SJCRH30 (cell line): ENCODE measurements around the gene IFITM2. TPM values are rescaled to one million over a fixed set of nuclear protein-coding genes. Genes with fewer than 3 reads are reported as not detected.
"Not testable (repeated sequence)": the region's sequence is repeated elsewhere in the genome, so short reads cannot be mapped to it uniquely, and the experiment has no call there.

ENCODE experiments used
- DNase-seq, 2 experiments: peaks; one replicate each; pipeline ENCODE4 v3.0.0-alpha.2; 2015 to 2020
- H3K27ac ChIP-seq: fragments of 250-450 bp; sonication (Bioruptor Pico); 2 replicates; pipeline ENCODE4 v1.5.1; 2020; ENCODE audit warnings: mild to moderate bottlenecking, moderate library complexity
- H3K27me3 ChIP-seq: fragments of 250-450 bp; sonication (Bioruptor Pico); 2 replicates; pipeline ENCODE4 v1.5.1; 2020; ENCODE audit warnings: mild to moderate bottlenecking, moderate library complexity
- H3K36me3 ChIP-seq: fragments of 250-450 bp; sonication (Bioruptor Pico); 2 replicates; pipeline ENCODE4 v1.5.1; 2020; ENCODE audit warnings: mild to moderate bottlenecking, moderate library complexity
- H3K4me1 ChIP-seq: fragments of 250-450 bp; sonication (Bioruptor Pico); 2 replicates; pipeline ENCODE4 v1.5.1; 2020; ENCODE audit warnings: mild to moderate bottlenecking, moderate library complexity
- H3K4me3 ChIP-seq: fragments of 250-450 bp; sonication (Bioruptor Pico); 2 replicates; pipeline ENCODE4 v1.5.1; 2020; ENCODE audit warnings: mild to moderate bottlenecking, moderate library complexity
- H3K9me3 ChIP-seq: fragments of 250-450 bp; sonication (Bioruptor Pico); replicated peaks from 2 replicates; pipeline ENCODE4 v1.5.1; 2020; ENCODE audit warnings: mild to moderate bottlenecking, moderate library complexity
- total RNA-seq: library from RNA; depleted of rRNA; stranded (reverse); fragments of >200 nt; shearing (Covaris generic); gene quantifications from 2 replicates; pipeline ENCODE4 v1.2.3, GENCODE V29; 2014

IFITM2 gene
- total RNA-seq, 1 experiment from 2014 or later, result 38.4 TPM

DNA sequence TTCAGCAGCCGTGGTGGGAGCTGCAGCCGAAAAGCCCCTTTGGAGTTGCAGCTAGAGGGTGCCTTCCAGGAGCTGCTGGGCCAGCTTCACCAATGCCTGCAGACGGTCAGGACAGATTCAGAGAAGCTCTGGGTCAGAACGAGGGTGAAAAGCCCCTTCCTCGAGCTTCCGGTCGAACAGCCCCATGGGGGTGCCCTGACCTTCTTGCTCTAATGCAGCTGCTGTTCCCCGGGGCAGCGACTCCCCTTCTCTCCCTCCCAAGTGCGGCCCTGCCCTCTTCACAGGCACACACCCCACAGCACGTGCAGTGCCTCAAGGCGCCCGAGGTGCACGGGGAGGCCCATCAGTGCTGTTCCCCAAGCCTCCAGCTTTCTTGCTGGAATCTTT, 22.7 kb downstream of the IFITM2 start:
- DNase-seq, result no peak

DNA sequence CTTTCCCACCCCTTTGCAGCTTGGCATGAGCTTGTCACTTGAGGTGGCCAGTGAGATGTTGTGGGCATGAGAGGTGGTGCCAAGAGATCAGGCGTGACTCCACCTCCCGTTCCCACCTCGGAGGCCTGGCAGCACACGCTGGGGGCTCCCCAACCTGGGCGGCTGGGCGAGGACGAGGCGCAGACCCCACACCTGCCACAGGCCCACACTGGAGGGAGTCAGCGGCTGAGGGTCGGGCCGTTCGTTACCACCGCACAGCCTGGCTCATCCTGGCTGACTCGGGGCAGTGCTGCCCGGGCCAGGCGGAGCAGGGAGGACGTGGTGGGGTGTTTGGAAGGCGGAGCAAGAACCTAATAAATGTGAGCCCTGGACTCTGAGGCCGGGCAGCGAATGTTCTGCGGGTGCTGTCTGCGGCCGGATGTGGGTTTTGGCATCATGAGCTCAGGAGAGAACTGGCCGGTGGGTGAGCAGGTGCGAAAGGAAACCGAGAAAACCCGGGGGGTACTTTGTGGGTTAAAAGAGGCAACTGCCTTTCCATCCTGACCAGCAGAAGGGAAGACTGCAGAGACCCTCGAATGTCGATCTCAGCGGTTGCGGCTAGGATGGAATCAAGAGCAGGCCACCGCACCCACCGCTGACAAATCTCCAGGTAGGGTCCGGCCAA, 23.2 kb downstream of the IFITM2 start:
- H3K9me3 ChIP-seq, result no peaks in the 10 kb centered on the region
- no peaks in the 10 kb centered on the region for H3K36me3 ChIP-seq
- H3K4me1 ChIP-seq, result peaks cover 16% of the 10 kb centered on the region
- no peaks in the 10 kb centered on the region for H3K27me3 ChIP-seq
- no peak overlapping the region for H3K4me3 ChIP-seq
- DNase-seq, result no peak
- no peak overlapping the region for H3K27ac ChIP-seq

More for the DNA sequence above, 22.7 kb downstream of the IFITM2 start:
- no peak overlapping the region for H3K27ac ChIP-seq
- no peak overlapping the region for H3K4me3 ChIP-seq
- H3K36me3 ChIP-seq, result no peaks in the 10 kb centered on the region
- H3K4me1 ChIP-seq, result peaks cover 13% of the 10 kb centered on the region
- H3K27me3 ChIP-seq, result no peaks in the 10 kb centered on the region
- H3K9me3 ChIP-seq, result no peaks in the 10 kb centered on the region

DNA sequence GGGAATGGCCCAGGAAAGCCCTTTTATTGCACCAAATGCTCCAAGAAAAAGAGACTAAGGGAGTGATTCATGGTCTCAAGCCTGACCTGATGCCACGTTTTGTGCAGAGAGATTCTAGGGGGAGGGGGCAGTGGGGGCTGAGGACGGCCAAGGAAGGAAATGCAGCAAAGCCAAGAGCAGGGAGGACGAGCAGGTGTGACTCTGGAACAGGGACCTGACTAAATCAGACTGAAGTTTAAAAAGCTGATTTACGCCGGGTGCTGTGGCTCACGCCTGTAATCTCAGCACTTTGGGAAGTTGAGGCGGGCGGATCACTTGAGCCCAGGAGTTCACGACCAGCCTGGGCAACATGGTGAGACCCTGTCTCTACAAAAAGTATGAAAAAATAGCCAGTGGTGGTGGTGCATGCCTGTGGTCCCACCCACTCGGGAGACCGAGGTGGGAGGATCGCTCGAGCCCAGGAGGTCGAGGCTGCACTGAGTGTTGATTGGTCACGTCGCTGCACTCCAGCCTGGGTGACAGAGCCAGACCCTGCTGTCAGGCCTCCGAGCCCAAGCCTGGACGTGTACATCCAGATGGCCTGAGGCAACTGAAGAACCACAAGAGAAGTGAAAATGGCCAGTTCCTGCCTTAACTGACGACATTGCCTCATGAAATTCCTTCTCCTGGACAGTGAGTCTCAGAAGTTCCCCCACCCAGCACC, 23.9 kb downstream of the IFITM2 start:
- Histone ChIP-seq H3K36me3 (no peaks in the 10 kb centered on the region), H3K9me3 (no peaks in the 10 kb centered on the region), H3K4me3 (no peak overlapping the region), H3K27me3 (no peaks in the 10 kb centered on the region), H3K4me1 (peaks cover 17% of the 10 kb centered on the region), H3K27ac (no peak overlapping the region)
- DNase-seq, result no peak

DNA sequence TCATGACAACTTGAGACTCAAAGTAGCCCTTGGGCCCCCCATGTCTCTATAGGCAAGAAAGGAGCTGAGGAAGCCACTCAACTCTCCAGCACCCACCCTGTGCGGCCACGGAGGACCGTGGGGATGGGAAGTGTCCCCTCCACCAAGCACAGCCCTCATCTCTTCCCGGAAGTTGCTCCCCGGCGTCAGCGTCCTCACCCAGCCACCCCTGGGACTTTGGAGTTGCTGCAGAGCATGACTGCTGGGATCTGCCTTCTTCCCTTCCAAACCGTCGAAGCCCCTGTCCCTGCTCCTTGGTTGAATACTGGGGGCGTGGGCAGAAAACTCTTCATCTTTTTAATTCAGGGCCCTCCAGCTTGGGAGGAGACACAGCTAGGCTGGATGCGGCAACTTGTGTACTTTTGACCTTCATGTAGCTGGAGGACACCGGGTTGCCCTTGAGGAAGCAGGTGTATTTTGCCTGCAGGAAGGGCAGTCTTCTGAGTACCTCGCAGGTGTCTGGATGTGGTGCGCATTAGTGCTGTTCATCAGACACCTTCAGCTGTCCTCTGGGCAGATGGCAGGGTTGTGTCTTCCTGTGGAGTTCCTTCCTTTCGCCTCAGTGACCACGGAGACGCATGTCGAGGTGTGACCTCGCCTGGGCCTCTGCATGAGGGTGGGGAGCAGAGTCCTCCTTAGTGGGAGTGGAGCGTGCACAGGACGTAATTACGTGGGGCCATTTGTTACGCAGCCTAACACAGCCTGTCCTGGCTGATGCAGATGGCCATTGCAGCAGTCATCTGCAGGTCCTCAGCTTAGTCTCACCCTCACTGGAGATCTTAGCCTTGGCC, 25.2 kb downstream of the IFITM2 start:
- H3K27ac ChIP-seq, result no peak overlapping the region
- no peaks in the 10 kb centered on the region for H3K36me3 ChIP-seq
- DNase-seq, result no peak
- H3K4me1 ChIP-seq, result peaks cover 8% of the 10 kb centered on the region; the same call in 1 of the 2 replicates
- no peak overlapping the region for H3K4me3 ChIP-seq
- H3K27me3 ChIP-seq, result no peaks in the 10 kb centered on the region
- no peaks in the 10 kb centered on the region for H3K9me3 ChIP-seq

DNA sequence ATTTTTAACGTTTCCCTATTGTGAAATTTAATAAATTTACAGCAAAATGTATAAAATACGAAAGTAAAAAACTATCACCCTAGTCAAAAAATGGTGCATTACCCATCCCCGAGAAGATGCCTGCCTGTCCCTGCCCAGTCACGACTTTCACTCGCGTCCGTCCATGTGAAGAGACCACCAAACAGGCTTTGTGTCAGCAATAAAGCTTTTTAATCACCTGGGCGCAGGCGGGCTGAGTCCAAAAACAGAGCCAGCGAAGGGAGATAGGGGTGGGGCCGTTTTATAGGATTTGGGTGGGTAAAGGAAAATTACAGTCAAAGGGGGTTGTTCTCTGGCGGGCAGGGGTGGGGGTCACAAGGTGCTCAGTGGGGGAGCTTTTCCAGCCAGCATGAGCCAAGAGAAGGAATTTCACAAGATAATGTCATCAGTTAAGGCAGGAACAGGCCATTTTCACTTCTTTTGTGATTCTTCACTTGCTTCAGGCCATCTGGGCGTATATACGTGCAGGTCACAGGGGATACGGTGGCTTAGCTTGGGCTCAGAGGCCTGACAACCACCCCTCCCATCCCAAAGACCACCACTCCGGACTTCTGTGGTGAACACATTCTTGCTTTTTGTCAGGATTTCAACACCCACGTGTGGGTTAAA, 26.1 kb downstream of the IFITM2 start:
- H3K9me3 ChIP-seq, H3K4me3 ChIP-seq, DNase-seq, H3K27ac ChIP-seq, H3K36me3 ChIP-seq, H3K27me3 ChIP-seq, H3K4me1 ChIP-seq: not testable (repeated sequence)

DNA sequence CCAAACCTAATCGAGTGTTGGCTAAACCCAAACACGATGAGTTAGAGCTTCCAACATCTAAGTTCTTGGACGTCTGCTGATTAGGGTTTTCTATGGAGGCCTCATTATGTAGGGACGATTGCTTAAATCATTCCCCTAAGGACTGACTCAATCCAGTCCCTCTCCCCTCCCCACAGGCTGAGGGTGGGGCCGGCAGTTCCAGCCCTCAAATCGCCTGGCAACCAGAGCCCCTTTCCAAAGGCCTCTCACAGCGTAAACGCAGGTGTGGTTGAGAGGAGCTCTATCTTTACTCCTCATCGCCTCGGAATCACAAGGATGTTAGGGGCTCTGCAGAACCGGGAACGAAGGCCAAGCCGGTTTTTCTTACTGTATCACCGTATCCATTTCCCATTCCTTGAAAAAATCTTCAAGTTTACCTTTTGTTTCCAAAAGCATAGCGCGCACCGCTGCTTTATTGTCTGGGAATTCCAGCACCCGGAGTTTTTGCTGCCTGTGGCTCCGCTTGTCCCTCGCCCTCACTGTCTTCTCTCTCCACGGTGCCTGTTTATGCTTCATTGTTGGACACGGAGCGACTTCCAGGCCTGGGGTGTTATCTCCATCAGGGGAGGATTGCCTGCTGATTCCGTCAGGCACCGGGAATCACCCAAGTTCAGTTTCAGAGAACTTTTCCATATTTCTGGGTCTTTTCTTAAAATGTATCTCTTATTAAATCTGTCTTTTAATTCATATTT, 26.8 kb downstream of the IFITM2 start:
- no peak overlapping the region for H3K4me3 ChIP-seq
- H3K4me1 ChIP-seq, result peaks cover 8% of the 10 kb centered on the region; the same call in 1 of the 2 replicates
- H3K9me3 ChIP-seq, result no peaks in the 10 kb centered on the region
- no peak for DNase-seq
- H3K27me3 ChIP-seq, result no peaks in the 10 kb centered on the region
- H3K36me3 ChIP-seq, result no peaks in the 10 kb centered on the region
- no peak overlapping the region for H3K27ac ChIP-seq

DNA sequence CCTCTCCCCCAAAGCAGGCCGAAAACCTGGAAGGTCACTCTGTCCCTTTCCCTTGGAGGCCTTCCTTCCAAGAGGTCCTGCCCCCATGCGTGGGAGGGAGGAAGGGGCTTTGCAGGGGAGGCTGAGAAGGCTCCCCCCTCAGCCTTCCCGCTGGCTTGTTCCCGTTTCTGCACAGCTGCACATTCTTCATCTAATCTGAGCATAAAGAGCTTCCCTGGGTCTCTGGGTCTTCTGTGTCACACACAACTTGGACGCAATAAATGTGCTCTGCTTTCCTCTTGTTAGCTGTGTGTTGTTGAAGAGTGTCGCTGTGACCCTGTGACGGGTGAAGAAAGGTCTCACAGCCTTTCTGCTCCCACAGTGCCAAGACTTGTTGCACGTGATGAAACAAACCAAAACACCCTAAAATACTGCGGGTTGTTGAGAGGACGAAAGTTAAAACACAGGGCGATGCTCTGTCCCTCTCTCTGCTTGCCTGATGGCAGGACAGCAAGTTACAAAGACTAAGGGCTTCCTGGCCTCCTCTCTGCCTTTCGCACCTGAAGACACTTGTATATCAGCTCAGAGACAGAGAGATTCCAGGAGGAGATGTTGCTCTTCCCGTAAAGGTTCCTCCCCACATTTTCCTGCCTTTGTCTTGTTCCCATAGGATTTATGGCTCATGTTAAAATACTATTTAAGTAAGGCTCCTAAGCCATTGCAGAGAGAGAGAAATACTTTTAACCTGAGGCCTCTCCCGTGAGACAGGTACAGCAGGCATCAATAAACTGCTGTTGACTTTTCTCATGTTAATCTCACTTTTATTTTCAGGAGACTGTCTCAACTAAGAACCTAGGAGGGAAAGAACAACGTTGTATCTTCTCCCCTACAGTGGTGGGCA, 28.4 kb downstream of the IFITM2 start:
- H3K4me3 ChIP-seq, result no peak overlapping the region
- no peaks in the 10 kb centered on the region for H3K27me3 ChIP-seq
- no peaks in the 10 kb centered on the region for H3K9me3 ChIP-seq
- no peaks in the 10 kb centered on the region for H3K36me3 ChIP-seq
- H3K4me1 ChIP-seq, result peaks cover 8% of the 10 kb centered on the region; the same call in 1 of the 2 replicates
- peak in 1 of 2 experiments; percentile 42 for DNase-seq
- H3K27ac ChIP-seq, result no peak overlapping the region; the same call in 1 of the 2 replicates

DNA sequence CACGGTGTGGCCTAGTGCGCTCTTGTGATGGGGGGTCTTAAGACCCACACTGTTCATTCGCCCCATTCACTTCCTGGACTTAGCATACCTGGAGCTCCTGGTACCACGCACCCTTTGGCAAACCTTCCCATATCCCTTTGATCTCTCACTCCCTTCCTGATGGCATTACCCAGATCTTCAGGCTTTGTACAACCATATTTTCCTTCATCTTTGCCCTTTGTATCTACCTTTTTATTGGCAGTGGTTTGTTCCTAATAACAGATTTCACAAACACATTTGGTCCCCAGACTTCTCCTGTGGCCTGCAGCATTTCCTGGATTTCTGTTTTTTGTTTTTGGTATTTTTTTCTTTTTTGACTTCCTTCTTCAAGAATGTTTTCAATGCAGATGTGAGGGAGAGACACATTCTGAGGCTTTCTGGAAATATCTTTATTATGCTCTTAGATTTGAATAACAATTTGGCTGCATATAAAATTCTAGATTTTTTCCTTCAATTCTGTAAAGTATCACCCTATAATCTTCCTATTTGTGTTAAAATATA, 29.1 kb downstream of the IFITM2 start:
- Histone ChIP-seq H3K27ac (no peak overlapping the region), H3K27me3 (no peaks in the 10 kb centered on the region), H3K36me3 (no peaks in the 10 kb centered on the region), H3K4me1 (peaks cover 8% of the 10 kb centered on the region; the same call in 1 of the 2 replicates), H3K4me3 (no peak overlapping the region), H3K9me3 (no peaks in the 10 kb centered on the region)
- DNase-seq, result no peak

DNA sequence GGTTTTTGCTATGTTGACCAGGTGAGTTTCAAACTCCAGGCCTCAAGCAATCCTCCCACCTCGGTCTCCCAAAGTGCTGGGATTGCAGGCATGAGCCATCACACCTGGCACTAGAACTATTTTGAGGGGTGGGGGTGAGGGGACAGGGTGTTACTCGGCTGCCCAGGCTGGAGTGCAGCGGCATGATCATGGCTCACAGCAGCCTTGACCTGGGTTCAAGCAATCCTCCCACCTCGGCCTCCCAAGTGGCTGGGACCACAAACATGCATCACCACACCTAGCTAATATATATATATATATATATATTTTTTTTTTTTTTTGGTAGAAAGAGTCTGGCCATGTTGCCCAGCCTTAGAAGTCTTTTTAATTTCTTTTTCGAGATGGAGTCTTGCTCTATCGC, 30.1 kb downstream of the IFITM2 start:
- Histone ChIP-seq H3K9me3 (no peaks in the 10 kb centered on the region), H3K27me3 (no peaks in the 10 kb centered on the region), H3K36me3 (no peaks in the 10 kb centered on the region), H3K4me1 (peaks cover 8% of the 10 kb centered on the region; the same call in 1 of the 2 replicates), H3K4me3 (no peak overlapping the region), H3K27ac (no peak overlapping the region)
- no peak for DNase-seq

DNA sequence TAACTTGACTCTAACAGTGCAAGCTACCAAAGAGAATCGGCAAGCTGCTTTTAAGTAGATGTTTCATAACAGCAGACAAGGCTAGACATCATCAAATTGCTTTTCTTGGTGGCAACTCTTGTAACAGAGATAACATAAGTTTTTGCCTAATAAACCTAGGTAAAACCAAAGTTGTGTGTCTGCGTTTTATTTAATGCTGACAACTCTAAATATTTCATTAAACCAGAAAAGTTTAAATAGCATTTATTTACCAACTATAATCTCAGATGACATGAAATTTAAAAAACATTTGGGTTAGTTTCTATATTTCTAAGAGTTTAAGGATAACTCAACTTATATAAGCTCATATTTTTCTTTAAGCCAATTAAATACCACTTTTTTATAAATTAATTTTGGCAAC, 32.3 kb downstream of the IFITM2 start:
- Histone ChIP-seq H3K9me3 (no peaks in the 10 kb centered on the region), H3K4me1 (peaks cover 5% of the 10 kb centered on the region; the same call in 1 of the 2 replicates), H3K27me3 (no peaks in the 10 kb centered on the region), H3K27ac (no peak overlapping the region), H3K4me3 (no peak overlapping the region), H3K36me3 (no peaks in the 10 kb centered on the region)
- no peak for DNase-seq

DNA sequence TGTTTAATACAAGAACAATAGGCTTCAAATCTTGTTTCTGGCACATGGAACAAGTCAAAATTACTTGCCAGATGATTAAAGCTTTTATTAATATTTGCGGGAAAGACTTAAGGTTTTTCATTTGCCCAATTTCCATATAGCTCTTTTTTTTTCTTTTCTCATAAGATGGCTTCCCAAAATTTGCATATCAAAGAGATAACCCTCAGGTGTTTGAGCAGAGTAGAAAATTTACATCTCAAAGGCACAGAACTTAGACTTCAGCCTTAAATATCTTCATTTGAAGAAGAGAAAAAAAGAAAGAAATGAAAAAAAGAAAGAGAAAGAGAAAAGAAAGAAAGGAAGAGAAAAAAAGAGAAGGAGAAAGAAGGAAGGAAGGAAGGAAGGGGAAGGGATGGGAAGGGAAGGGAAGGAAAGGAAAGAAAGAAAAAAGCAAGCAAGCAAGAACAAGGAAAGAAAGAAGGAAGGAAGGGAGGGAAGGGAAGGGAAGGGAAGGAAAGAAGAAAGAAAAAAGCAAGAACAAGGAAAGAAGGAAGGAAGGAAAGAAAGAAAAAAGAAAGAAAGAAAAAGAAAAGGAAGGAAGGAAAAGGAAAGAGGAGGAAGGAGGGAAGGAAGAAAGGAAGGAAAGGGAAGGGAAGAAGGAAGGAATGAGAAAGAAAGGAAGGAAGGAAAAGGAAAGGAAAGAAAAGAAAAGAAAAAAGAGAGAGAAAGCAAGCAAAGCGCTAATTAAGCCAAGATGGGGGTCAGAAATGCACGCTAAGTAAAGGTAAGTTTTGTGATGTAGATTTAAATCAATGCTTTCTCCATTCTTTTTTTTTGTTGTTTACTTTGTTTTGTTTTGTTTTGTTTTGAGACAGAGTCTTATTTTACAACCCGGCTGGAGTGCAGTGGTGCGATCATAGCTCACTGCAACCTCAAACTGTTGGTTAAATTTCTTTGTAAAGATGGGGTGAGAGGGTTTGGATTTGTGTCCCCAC, 33.2 kb downstream of the IFITM2 start:
- no peak overlapping the region for H3K4me3 ChIP-seq
- no peaks in the 10 kb centered on the region for H3K36me3 ChIP-seq
- H3K4me1 ChIP-seq, result peaks cover 3% of the 10 kb centered on the region; the same call in 1 of the 2 replicates
- H3K27me3 ChIP-seq, result no peaks in the 10 kb centered on the region
- no peak for DNase-seq
- H3K9me3 ChIP-seq, result no peaks in the 10 kb centered on the region
- H3K27ac ChIP-seq, result no peak overlapping the region

DNA sequence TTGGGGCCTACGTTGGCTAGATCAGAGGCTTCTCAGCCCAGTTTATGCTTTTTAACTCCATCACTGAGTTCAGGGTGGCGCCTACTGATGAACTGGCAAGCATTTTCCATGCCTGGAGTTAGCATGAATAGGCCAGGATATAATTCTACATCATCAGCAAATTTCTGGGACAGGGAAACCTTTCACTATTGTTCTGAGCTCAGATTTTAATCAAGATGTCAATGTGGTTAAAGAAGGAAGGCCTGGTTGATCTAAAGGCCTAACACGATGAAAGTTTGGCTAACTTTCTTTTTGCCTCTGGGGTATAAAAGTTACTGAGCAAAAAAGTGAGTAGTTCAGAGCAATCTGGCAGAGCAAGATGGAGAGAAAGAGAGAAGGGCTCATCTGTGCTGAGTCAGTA, 34.7 kb downstream of the IFITM2 start:
- no peak for DNase-seq
- H3K4me3 ChIP-seq, result no peak overlapping the region
- H3K27ac ChIP-seq, result no peak overlapping the region

More for the DNA sequence above, 34.7 kb downstream of the IFITM2 start:
- Histone ChIP-seq H3K9me3 (no peaks in the 10 kb centered on the region), H3K4me1 (no peaks in the 10 kb centered on the region), H3K27me3 (no peaks in the 10 kb centered on the region), H3K36me3 (no peaks in the 10 kb centered on the region)
